Testis (tissue), 2 donors: ENCODE measurements around the gene CDK5R1.

Experiments
- CTCF ChIP-seq, 3 experiments: fragments of 450-650 bp in 2 of 3; fragments of 200-600 bp in 1 of 3; sonication (generic) in 1 of 3; IDR thresholded peaks; one replicate each; pipeline ENCODE4 v1.5.1; 2016 to 2019; ENCODE audit warnings: antibody characterized with exemption in 3 of 3, mild to moderate bottlenecking in 2 of 3, moderate library complexity in 1 of 3
- POLR2A ChIP-seq: fragments of 450-650 bp; IDR thresholded peaks from one replicate; pipeline ENCODE4 v1.6.1; 2017; ENCODE audit warnings: antibody characterized with exemption, mild to moderate bottlenecking, moderate library complexity

- TF ChIP-seq CTCF (IDR thresholded peaks at IDR 0.05) = no peak
- no peak for TF ChIP-seq POLR2A
These were observed 36.8 kb upstream of the CDK5R1 start for GRCh38 chr17:32449963-32450362.
